Measurements from ENCODE around the gene VPS13C. TPM values are rescaled to one million over a fixed set of nuclear protein-coding genes. Genes with fewer than 3 reads are reported as not detected.

The VPS13C gene
- total RNA-seq, 1 donor from 2014 or later = 51.6 TPM

DNA sequence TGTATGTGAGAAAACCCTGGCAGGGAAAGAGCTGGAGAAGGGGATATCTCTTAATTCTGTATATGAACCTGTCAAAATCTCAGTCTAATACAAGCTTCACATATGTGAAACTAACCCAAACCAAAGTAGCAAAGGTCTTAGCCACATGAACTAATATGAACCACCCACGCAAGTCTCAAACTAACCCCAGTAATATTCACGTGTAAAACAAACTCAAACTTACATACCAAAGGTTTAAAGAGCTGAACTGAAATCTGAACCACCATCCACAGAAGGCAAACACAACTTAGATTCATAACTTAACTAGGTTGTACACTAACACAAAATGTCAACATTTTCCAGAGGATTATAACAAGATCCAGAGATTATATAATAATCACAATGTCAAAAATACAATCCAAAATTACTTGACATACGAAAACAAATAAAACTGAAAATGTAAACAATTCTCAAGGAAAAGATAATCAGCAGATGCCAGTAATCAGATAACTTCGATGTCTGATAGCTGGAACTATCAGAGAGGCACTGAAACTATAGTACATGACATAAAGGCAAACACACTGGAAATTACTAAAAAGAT, 64.1 kb downstream of the VPS13C start:
- Histone ChIP-seq H3K27ac (no peak overlapping the region), H3K9ac (no peak overlapping the region), H3K27me3 (no peaks in the 10 kb centered on the region), H3K9me3 (ENCODE audit: low read depth) (no peaks in the 10 kb centered on the region), H3K4me3 (no peak overlapping the region), H3F3A (ENCODE audit: low read depth) (no peaks in the 10 kb centered on the region), H3K4me2 (no peak overlapping the region), H3K36me3 (no peaks in the 10 kb centered on the region), H3K4me1 (no peaks in the 10 kb centered on the region), H4K20me1 (ENCODE audit: low read depth) (no peaks in the 10 kb centered on the region), H3K79me2 (ENCODE audit: low read depth) (no peaks in the 10 kb centered on the region), H2AFZ (replicated peaks) (no peak overlapping the region)
- DNase-seq (ENCODE audit: low spot score) = no peak
- H3K9me3 Mint-ChIP-seq = no peaks in the 10 kb centered on the region
- no peak for TF ChIP-seq EZH2phosphoT487 (IDR thresholded peaks at IDR 0.05)
- TF ChIP-seq, protein P1, sequence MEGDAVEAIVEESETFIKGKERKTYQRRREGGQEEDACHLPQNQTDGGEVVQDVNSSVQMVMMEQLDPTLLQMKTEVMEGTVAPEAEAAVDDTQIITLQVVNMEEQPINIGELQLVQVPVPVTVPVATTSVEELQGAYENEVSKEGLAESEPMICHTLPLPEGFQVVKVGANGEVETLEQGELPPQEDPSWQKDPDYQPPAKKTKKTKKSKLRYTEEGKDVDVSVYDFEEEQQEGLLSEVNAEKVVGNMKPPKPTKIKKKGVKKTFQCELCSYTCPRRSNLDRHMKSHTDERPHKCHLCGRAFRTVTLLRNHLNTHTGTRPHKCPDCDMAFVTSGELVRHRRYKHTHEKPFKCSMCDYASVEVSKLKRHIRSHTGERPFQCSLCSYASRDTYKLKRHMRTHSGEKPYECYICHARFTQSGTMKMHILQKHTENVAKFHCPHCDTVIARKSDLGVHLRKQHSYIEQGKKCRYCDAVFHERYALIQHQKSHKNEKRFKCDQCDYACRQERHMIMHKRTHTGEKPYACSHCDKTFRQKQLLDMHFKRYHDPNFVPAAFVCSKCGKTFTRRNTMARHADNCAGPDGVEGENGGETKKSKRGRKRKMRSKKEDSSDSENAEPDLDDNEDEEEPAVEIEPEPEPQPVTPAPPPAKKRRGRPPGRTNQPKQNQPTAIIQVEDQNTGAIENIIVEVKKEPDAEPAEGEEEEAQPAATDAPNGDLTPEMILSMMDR (IDR thresholded peaks at IDR 0.05) = no peak
- TF ChIP-seq EZH2 (IDR thresholded peaks at IDR 0.05) = no peak
- H3K27me3 Mint-ChIP-seq (ENCODE audit: insufficient read depth, low read depth) = no peaks in the 10 kb centered on the region
- no peak overlapping the region for H3K27ac Mint-ChIP-seq
- H3K4me1 Mint-ChIP-seq = no peaks in the 10 kb centered on the region
- no peak overlapping the region for H3K4me3 Mint-ChIP-seq
- peaks cover 2% of the 10 kb centered on the region for H3K36me3 Mint-ChIP-seq

DNA sequence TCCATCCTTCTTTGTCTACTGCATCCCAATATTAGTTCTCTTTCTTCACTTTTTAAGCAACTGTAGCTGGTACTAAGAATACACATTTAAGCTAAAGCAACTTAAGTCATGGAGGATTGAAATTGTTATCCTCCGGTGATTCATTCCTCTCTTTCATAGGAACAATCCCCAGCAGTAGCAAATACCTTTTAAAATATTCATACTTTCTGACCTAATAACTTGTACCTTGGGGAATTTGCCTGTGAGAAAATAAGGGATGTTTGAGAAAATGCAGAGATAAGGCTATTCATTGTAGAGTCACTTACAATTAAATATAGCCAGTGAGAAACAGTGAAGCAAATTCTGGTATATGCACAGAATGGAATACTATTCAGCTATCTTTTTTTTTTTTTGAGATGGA, 66.0 kb downstream of the VPS13C start:
- no peaks in the 10 kb centered on the region for H3K4me1 Mint-ChIP-seq
- H2AFZ ChIP-seq (replicated peaks) = no peak overlapping the region
- H3K27ac ChIP-seq = no peak overlapping the region
- no peak overlapping the region for H3K4me3 ChIP-seq
- H3K9me3 ChIP-seq (ENCODE audit: low read depth) = no peaks in the 10 kb centered on the region
- no peak for DNase-seq (ENCODE audit: low spot score)
- H3K9ac ChIP-seq = no peak overlapping the region
- no peaks in the 10 kb centered on the region for H4K20me1 ChIP-seq (ENCODE audit: low read depth)
- no peak overlapping the region for H3K4me2 ChIP-seq
- TF ChIP-seq EZH2 (IDR thresholded peaks at IDR 0.05) (no peak), EZH2phosphoT487 (IDR thresholded peaks at IDR 0.05) (no peak)
- TF ChIP-seq, protein P1 (IDR thresholded peaks at IDR 0.05) = no peak
- H3K4me1 ChIP-seq = no peaks in the 10 kb centered on the region
- no peaks in the 10 kb centered on the region for H3K79me2 ChIP-seq (ENCODE audit: low read depth)
- H3K9me3 Mint-ChIP-seq = no peaks in the 10 kb centered on the region
- no peaks in the 10 kb centered on the region for H3K27me3 ChIP-seq
- H3K27me3 Mint-ChIP-seq (ENCODE audit: insufficient read depth, low read depth) = no peaks in the 10 kb centered on the region
- H3K4me3 Mint-ChIP-seq = no peak overlapping the region
- no peak overlapping the region for H3K27ac Mint-ChIP-seq
- no peaks in the 10 kb centered on the region for H3K36me3 ChIP-seq
- H3K36me3 Mint-ChIP-seq = peaks cover 8% of the 10 kb centered on the region
- no peaks in the 10 kb centered on the region for H3F3A ChIP-seq (ENCODE audit: low read depth)

DNA sequence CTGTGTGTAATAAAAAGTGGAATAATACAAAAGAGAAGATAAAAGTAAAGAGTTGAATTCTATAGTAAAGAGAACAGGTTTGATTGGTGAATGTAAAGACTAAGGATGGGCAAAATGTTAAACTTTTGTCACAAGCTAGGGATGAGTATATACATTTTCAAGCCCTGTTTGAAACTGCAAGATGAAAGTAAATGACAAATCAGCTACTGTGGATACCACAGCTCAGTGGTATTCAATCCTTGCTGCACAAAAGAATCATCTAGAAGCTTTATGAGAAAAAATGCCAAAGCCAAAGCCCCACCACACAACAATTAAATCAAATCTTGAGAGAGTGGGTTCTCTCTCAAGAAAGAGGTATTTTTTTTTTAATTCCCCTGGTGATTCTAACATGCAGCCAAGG, 67.7 kb downstream of the VPS13C start:
- no peak for DNase-seq (ENCODE audit: low spot score)
- H3K27ac Mint-ChIP-seq = no peak overlapping the region
- Histone ChIP-seq H3K36me3 (peaks cover 7% of the 10 kb centered on the region), H4K20me1 (ENCODE audit: low read depth) (no peaks in the 10 kb centered on the region), H3F3A (ENCODE audit: low read depth) (no peaks in the 10 kb centered on the region), H3K4me3 (no peak overlapping the region), H3K4me1 (no peaks in the 10 kb centered on the region), H3K79me2 (ENCODE audit: low read depth) (no peaks in the 10 kb centered on the region), H2AFZ (replicated peaks) (no peak overlapping the region), H3K9ac (no peak overlapping the region), H3K4me2 (no peak overlapping the region), H3K9me3 (ENCODE audit: low read depth) (peaks cover 3% of the 10 kb centered on the region), H3K27ac (no peak overlapping the region), H3K27me3 (no peaks in the 10 kb centered on the region)
- no peaks in the 10 kb centered on the region for H3K27me3 Mint-ChIP-seq (ENCODE audit: insufficient read depth, low read depth)
- no peaks in the 10 kb centered on the region for H3K4me1 Mint-ChIP-seq
- H3K9me3 Mint-ChIP-seq = no peaks in the 10 kb centered on the region
- H3K36me3 Mint-ChIP-seq = peaks cover 16% of the 10 kb centered on the region
- no peak overlapping the region for H3K4me3 Mint-ChIP-seq
- TF ChIP-seq, protein P1 (IDR thresholded peaks at IDR 0.05) = no peak
- TF ChIP-seq EZH2phosphoT487 (IDR thresholded peaks at IDR 0.05) (no peak), EZH2 (IDR thresholded peaks at IDR 0.05) (no peak)

All from neural progenitor cell (in vitro differentiated cells).